HL-60 (cell line): Measurements from ENCODE around the gene EVI5.
"Not testable (repeated sequence)": the region's sequence is repeated elsewhere in the genome, so short reads cannot be mapped to it uniquely, and the experiment has no call there.

Source experiments
- CTCF ChIP-seq: IDR thresholded peaks from one replicate; pipeline ENCODE4 v1.5.1; 2011; ENCODE audit warnings: low read length, control low read depth, inconsistent platforms; ENCODE audit not compliant: insufficient read depth
- GABPA ChIP-seq: IDR thresholded peaks from 2 replicates; pipeline ENCODE4 v1.6.1; 2012; ENCODE audit warnings: low read depth
- POLR2AphosphoS5 ChIP-seq: IDR thresholded peaks from 2 replicates; pipeline ENCODE4 v1.6.1; 2012; ENCODE audit warnings: low read depth
- REST ChIP-seq: IDR thresholded peaks from 2 replicates; pipeline ENCODE4 v1.6.1; 2012; ENCODE audit warnings: low read depth; ENCODE audit not compliant: insufficient replicate concordance
- SPI1 ChIP-seq: IDR thresholded peaks from 2 replicates; pipeline ENCODE4 v1.6.1; 2012; ENCODE audit warnings: low read depth, mild to moderate bottlenecking, borderline replicate concordance

DNA sequence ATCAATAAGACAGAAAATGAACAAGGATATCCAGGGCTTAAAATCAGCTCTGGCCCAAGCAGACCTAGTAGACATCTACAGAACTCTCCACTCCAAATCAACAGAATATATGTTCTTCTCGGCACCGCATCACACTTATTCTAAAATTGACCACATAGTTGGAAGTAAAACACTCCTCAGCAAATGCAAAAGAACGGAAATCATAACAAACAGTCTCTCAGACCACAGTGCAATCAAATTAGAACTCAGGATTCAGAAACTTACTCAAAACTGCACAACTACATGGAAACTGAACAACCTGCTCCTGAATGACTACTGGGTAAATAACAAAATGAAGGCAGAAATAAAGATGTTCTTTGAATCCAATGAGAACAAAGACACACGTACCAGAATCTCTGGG, 252.5 kb downstream of the EVI5 start:
- not testable (repeated sequence) for TF ChIP-seq CTCF, REST, GABPA, POLR2AphosphoS5, SPI1
